SJSA1 (cell line): ENCODE measurements around the gene ZNF490. TPM values are rescaled to one million over a fixed set of nuclear protein-coding genes. Genes with fewer than 3 reads are reported as not detected.
"Not testable (repeated sequence)": the region's sequence is repeated elsewhere in the genome, so short reads cannot be mapped to it uniquely, and the experiment has no call there.

ENCODE experiments used
- DNase-seq, 2 experiments: peaks; one replicate each; pipeline ENCODE4 v3.0.0-alpha.2; 2015 to 2020; ENCODE audit warnings: low spot score in 2 of 2, low read depth in 1 of 2
- H3K27ac ChIP-seq: fragments of 250-450 bp; sonication (Bioruptor Pico); 2 replicates; pipeline ENCODE4 v1.5.1; 2020; ENCODE audit warnings: mild to moderate bottlenecking, moderate library complexity
- H3K27me3 ChIP-seq: fragments of 250-450 bp; sonication (Bioruptor Pico); replicated peaks from 2 replicates; pipeline ENCODE4 v1.5.1; 2020; ENCODE audit warnings: mild to moderate bottlenecking, moderate library complexity
- H3K36me3 ChIP-seq: fragments of 250-450 bp; sonication (Bioruptor Pico); 2 replicates; pipeline ENCODE4 v1.5.1; 2020; ENCODE audit warnings: mild to moderate bottlenecking
- H3K4me1 ChIP-seq: fragments of 250-450 bp; sonication (Bioruptor Pico); replicated peaks from 2 replicates; pipeline ENCODE4 v1.6.1; 2021; ENCODE audit warnings: mild to moderate bottlenecking
- H3K4me3 ChIP-seq: fragments of 250-450 bp; sonication (Bioruptor Pico); 2 replicates; pipeline ENCODE4 v1.5.1; 2020; ENCODE audit warnings: mild to moderate bottlenecking
- H3K9me3 ChIP-seq: fragments of 250-450 bp; sonication (Bioruptor Pico); replicated peaks from 2 replicates; pipeline ENCODE4 v1.5.1; 2020; ENCODE audit warnings: mild to moderate bottlenecking
- total RNA-seq: library from RNA; depleted of rRNA; stranded (reverse); fragments of >200 nt; shearing (Covaris generic); gene quantifications from 2 replicates; pipeline ENCODE4 v1.2.3, GENCODE V29; 2014

The ZNF490 gene
- total RNA-seq, 1 experiment from 2014 or later: 2.4 TPM

- Histone ChIP-seq H3K9me3 (peaks cover 3% of the 10 kb centered on the region), H3K4me3 (no peak overlapping the region), H3K4me1 (peaks cover 7% of the 10 kb centered on the region; the same call in 1 of the 2 replicates), H3K36me3 (no peaks in the 10 kb centered on the region), H3K27me3 (no peaks in the 10 kb centered on the region), H3K27ac (no peak overlapping the region)
- DNase-seq: peak; percentile 37 to 63
Measured at GRCh38 chr19:12639901-12640613, 29.4 kb upstream of the ZNF490 start.

DNA sequence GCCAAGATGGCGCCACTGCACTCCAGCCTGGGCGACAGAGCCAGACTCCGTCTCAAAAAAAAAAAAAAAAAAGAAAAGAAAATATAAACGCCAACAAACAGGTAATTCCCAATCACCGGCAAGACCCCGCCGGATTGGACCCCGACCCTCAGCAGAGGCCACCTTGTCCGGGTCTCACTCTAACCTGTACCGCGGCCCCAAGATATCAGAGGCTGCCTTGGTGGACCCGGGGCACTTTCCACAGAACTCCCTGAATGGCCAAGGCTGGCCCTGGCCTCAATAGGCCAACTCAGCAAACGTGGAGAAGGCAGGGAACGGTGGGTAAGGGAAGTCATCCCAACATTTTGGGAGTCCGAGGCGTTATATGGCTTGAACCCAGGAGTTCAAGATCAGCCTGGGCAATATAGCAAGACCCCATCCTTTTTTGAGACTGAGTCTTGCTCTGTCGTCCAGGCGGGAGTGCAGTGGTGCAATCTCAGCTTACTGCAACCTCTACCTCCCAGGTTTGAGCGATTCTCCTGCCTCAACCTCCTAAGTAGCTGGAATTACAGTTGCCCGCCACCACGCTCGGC is 28.1 kb upstream of the ZNF490 start:
- Histone ChIP-seq H3K4me3 (no peak overlapping the region), H3K36me3 (no peaks in the 10 kb centered on the region), H3K4me1 (peaks cover 7% of the 10 kb centered on the region; the same call in 1 of the 2 replicates), H3K27me3 (no peaks in the 10 kb centered on the region), H3K9me3 (peaks cover 3% of the 10 kb centered on the region), H3K27ac (no peak overlapping the region)
- DNase-seq: no peak

- no peak for DNase-seq
- no peak overlapping the region for H3K4me3 ChIP-seq
- peaks cover 7% of the 10 kb centered on the region; the same call in 1 of the 2 replicates for H3K4me1 ChIP-seq
- H3K27ac ChIP-seq: no peak overlapping the region
- no peaks in the 10 kb centered on the region for H3K27me3 ChIP-seq
- H3K36me3 ChIP-seq: peaks cover 8% of the 10 kb centered on the region; the same call in 1 of the 2 replicates
- H3K9me3 ChIP-seq: peaks cover 6% of the 10 kb centered on the region; the same call in 1 of the 2 replicates
Measured at GRCh38 chr19:12636631-12637030, 26.0 kb upstream of the ZNF490 start.

GRCh38 chr19:12629215-12629614 is 18.6 kb upstream of the ZNF490 start:
- H3K4me3 ChIP-seq: no peak overlapping the region
- DNase-seq: no peak
- H3K27ac ChIP-seq: no peak overlapping the region
- peaks cover 39% of the 10 kb centered on the region for H3K9me3 ChIP-seq
- H3K27me3 ChIP-seq: no peaks in the 10 kb centered on the region
- H3K4me1 ChIP-seq: no peaks in the 10 kb centered on the region
- peaks cover 82% of the 10 kb centered on the region for H3K36me3 ChIP-seq

DNA sequence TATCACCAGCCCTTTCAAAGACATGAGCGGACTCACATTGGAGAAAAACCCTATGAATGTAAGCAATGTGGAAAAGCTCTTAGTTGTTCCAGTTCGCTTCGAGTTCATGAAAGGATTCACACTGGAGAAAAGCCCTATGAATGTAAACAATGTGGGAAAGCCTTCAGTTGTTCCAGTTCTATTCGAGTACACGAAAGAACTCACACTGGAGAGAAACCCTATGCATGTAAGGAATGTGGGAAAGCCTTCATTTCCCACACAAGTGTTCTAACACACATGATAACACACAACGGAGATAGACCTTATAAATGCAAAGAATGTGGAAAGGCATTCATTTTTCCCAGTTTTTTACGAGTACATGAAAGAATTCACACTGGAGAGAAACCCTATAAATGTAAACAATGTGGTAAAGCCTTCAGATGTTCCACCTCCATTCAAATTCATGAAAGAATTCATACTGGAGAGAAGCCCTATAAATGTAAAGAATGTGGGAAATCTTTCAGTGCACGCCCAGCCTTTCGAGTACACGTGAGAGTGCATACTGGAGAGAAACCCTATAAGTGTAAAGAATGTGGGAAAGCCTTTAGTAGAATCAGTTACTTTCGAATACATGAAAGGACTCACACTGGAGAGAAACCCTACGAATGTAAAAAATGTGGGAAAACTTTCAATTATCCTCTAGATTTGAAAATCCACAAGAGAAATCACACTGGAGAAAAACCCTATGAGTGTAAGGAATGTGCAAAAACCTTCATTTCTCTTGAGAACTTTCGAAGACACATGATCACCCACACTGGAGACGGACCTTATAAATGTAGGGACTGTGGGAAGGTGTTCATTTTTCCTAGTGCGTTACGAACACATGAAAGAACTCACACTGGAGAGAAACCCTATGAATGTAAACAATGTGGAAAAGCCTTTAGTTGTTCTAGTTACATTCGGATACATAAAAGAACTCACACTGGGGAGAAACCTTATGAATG is 17.7 kb upstream of the ZNF490 start:
- Histone ChIP-seq H3K27ac (no peak overlapping the region), H3K4me1 (no peaks in the 10 kb centered on the region), H3K4me3 (no peak overlapping the region), H3K27me3 (no peaks in the 10 kb centered on the region), H3K36me3 (peaks cover 91% of the 10 kb centered on the region), H3K9me3 (peaks cover 40% of the 10 kb centered on the region)
- DNase-seq: no peak

DNA sequence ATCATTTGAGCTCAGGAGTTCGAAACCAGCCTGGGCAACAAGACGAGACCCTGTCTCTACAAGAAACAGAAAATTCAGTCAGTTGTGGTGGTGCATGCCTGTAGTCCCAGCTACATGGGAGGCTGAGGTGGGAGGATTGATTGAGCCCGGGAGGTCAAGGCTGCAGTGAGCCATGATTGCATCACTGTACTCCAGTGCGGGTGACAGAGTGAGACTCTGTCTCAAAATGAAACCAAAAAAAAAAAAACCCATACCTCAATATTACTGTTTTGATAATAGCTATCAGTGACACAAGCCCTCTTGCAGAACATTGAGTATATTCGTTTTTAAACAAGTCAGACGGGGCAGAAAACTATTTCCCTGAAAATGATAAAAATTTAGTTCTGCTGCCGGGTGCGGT is 16.3 kb upstream of the ZNF490 start:
- Histone ChIP-seq H3K27ac (no peak overlapping the region), H3K27me3 (no peaks in the 10 kb centered on the region), H3K9me3 (peaks cover 41% of the 10 kb centered on the region), H3K36me3 (peaks cover 90% of the 10 kb centered on the region), H3K4me1 (no peaks in the 10 kb centered on the region), H3K4me3 (no peak overlapping the region)
- no peak for DNase-seq

DNA sequence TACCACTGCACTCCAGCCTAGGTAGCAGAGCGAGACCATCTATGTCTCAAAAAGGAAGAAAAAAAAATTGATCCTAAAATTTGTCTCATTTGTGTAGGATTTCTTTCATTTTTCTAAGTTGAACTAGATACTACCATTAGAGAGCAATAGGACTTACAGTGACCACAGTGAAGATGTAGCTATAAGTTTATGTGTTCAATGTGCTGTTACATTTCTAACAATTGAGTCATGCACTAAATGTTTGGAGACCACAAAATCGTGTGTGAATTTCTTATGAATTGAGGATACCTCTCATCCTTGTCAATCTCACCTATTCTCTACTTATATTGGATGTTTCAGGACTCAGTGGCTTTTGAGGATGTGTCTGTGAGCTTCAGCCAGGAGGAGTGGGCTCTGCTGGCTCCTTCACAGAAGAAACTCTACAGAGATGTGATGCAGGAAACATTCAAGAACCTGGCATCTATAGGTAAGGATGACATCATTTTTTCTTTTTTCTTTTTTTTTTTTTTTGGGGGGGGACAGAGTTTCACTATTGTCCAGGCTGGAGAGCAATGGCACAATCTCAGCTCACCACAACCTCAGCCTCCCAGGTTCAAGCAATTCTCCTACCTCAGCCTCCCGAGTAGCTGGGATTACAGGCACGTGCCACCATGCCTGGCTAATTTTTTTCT is 12.9 kb upstream of the ZNF490 start:
- Histone ChIP-seq H3K4me3 (no peak overlapping the region), H3K4me1 (no peaks in the 10 kb centered on the region), H3K36me3 (peaks cover 76% of the 10 kb centered on the region), H3K9me3 (peaks cover 43% of the 10 kb centered on the region), H3K27me3 (no peaks in the 10 kb centered on the region), H3K27ac (no peak overlapping the region)
- no peak for DNase-seq

- not testable (repeated sequence) for H3K27ac ChIP-seq, H3K4me1 ChIP-seq, H3K27me3 ChIP-seq, H3K4me3 ChIP-seq, DNase-seq
- H3K9me3 ChIP-seq: peaks cover 26% of the 10 kb centered on the region
- H3K36me3 ChIP-seq: peaks cover 63% of the 10 kb centered on the region
Measured at GRCh38 chr19:12621253-12622024, 10.8 kb upstream of the ZNF490 start.

DNA sequence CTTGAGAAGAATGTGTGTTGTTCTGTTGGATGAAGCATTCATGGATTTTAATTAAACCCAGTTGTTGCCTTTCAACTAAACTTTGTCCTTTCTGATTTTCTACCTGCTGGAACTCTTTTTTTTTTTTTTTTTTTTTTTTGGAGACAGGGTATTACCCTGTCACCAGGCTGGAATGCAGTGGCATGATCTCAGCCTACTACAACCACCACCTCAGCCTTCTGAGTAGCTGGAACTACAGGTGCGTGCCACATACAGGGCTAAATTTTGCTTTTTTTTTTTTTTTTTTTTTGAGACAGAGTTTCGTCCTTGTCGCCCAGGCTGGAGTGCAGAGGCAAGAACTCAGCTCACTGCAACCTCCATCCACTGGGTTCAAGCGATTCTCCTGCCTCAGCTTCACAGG is 7.0 kb upstream of the ZNF490 start:
- DNase-seq: no peak
- H3K9me3 ChIP-seq: peaks cover 14% of the 10 kb centered on the region
- H3K4me1 ChIP-seq: no peaks in the 10 kb centered on the region
- H3K36me3 ChIP-seq: peaks cover 55% of the 10 kb centered on the region
- H3K4me3 ChIP-seq: no peak overlapping the region
- H3K27ac ChIP-seq: no peak overlapping the region
- H3K27me3 ChIP-seq: no peaks in the 10 kb centered on the region

DNA sequence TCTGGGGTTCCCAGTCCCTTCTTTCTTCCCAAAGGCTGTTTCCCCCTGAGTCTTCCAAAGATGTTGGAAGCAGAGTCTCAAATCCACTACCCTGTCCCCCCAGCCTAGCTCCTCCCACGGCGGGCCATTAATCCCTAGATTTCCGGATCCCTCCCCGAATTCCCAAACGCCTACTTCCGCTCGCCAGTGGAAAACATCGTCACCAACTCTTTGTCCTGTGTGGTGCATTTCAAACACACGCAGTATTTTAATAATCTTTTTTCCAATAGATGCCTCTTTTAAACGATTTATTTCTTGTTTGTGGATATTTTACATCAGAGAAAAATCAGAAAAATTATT is 717 bp upstream of the ZNF490 start:
- Histone ChIP-seq H3K9me3 (no peaks in the 10 kb centered on the region), H3K27me3 (no peaks in the 10 kb centered on the region), H3K4me1 (no peaks in the 10 kb centered on the region), H3K27ac (peak overlapping the region; percentile 67), H3K4me3 (peak overlapping the region; percentile 80), H3K36me3 (peaks cover 42% of the 10 kb centered on the region)
- DNase-seq: peak; percentile 50 to 68

GRCh38 chr19:12607631-12608030 is 3.0 kb downstream of the ZNF490 start:
- Histone ChIP-seq H3K27ac (no peak overlapping the region), H3K4me3 (no peak overlapping the region), H3K9me3 (no peaks in the 10 kb centered on the region), H3K36me3 (peaks cover 16% of the 10 kb centered on the region), H3K27me3 (no peaks in the 10 kb centered on the region), H3K4me1 (no peaks in the 10 kb centered on the region)
- DNase-seq: no peak

- no peaks in the 10 kb centered on the region for H3K4me1 ChIP-seq
- no peak overlapping the region for H3K4me3 ChIP-seq
- no peak overlapping the region for H3K27ac ChIP-seq
- H3K36me3 ChIP-seq: peaks cover 14% of the 10 kb centered on the region
- H3K9me3 ChIP-seq: no peaks in the 10 kb centered on the region
- DNase-seq: no peak
- H3K27me3 ChIP-seq: no peaks in the 10 kb centered on the region
Measured at GRCh38 chr19:12606796-12607195, 3.8 kb downstream of the ZNF490 start.

GRCh38 chr19:12603714-12604113 is 6.9 kb downstream of the ZNF490 start:
- Histone ChIP-seq H3K4me3 (no peak overlapping the region), H3K27me3 (no peaks in the 10 kb centered on the region), H3K9me3 (no peaks in the 10 kb centered on the region), H3K36me3 (peaks cover 5% of the 10 kb centered on the region), H3K4me1 (no peaks in the 10 kb centered on the region), H3K27ac (no peak overlapping the region)
- DNase-seq: no peak
